H1 (cell line): ENCODE results near the gene TWIST1. TPM values are rescaled to one million over a fixed set of nuclear protein-coding genes. Genes with fewer than 3 reads are reported as not detected.

Experiments used
- ASH2L ChIP-seq: fragments of 200-600, 300-600 bp; sonication (generic); IDR thresholded peaks from one replicate; pipeline ENCODE4 v1.7.1; 2017; ENCODE audit warnings: low read length
- BACH1 ChIP-seq: IDR thresholded peaks from 2 replicates; pipeline ENCODE4 v1.6.1; 2012; ENCODE audit warnings: low read length, improper control_type of control experiment
- CHD7 ChIP-seq: fragments of 300-600 bp; sonication (generic); IDR thresholded peaks from 2 replicates; pipeline ENCODE4 v1.7.1; 2012; ENCODE audit warnings: low read length, moderate library complexity, mild to moderate bottlenecking, inconsistent platforms; ENCODE audit not compliant: insufficient replicate concordance
- EP300 ChIP-seq, 2 experiments: IDR thresholded peaks; 1 replicate in 1 of 2; 2 replicates in 1 of 2; pipeline ENCODE4 v1.6.1; 2011 to 2012; ENCODE audit warnings: low read depth in 2 of 2, low read length in 2 of 2, mild to moderate bottlenecking in 2 of 2, borderline replicate concordance in 1 of 2, inconsistent platforms in 1 of 2, moderate library complexity in 1 of 2
- FOSL1 ChIP-seq: IDR thresholded peaks from 2 replicates; pipeline ENCODE4 v1.6.1; 2011; ENCODE audit warnings: mild to moderate bottlenecking, low read depth, low read length, moderate library complexity; ENCODE audit not compliant: insufficient read depth
- HDAC2 ChIP-seq, 2 experiments: fragments of 300-600 bp in 1 of 2; sonication (generic) in 1 of 2; IDR thresholded peaks; 2 replicates each; pipeline ENCODE4 v1.6.1; 2011 to 2012; ENCODE audit warnings: low read depth in 2 of 2, low read length in 2 of 2, mild to moderate bottlenecking in 2 of 2, moderate library complexity in 2 of 2, borderline replicate concordance in 1 of 2, inconsistent platforms in 1 of 2
- NANOG ChIP-seq: IDR thresholded peaks from 2 replicates; pipeline ENCODE4 v1.6.1; 2011; ENCODE audit warnings: low read length, low read depth, mild to moderate bottlenecking, inconsistent platforms; ENCODE audit not compliant: insufficient read depth, poor library complexity, severe bottlenecking
- USF2 ChIP-seq: IDR thresholded peaks from 2 replicates; pipeline ENCODE4 v1.6.1; 2011; ENCODE audit warnings: low read length, improper control_type of control experiment
- polyA plus RNA-seq, 7 experiments: library from polyadenylated mRNA; depleted of rRNA in 3 of 7; stranded (reverse) in 5 of 7; unstranded in 2 of 7; fragments of >200 nt in 5 of 7; fragments of 200-250 nt in 2 of 7; gene quantifications; 1 replicate in 5 of 7; 2 replicates in 1 of 7; 4 replicates in 1 of 7; pipeline versions ENCODE4 v1.2.1 to v1.2.3, GENCODE V29; 2011 to 2013; ENCODE audit warnings: missing spikeins in 2 of 7, mixed read lengths in 2 of 7
- total RNA-seq: library from RNA; stranded (reverse); fragmentation: NEBNext Ultra II Directional; extraction: Animal tissue kit (Norgen Biotek cat#: 25700); gene quantifications from 2 replicates; pipeline ENCODE4 v1.2.1, GENCODE V29; 2021

The TWIST1 gene
- total and polyA plus RNA-seq, 2 of the 8 experiments (the other 6 are each of a cell fraction or from before 2014, with no cell fraction given) = 0.29 to 0.52 TPM

- TF ChIP-seq CHD7 = no peak
- no peak for TF ChIP-seq EP300 (IDR thresholded peaks at IDR 0.05; ENCODE audit: borderline replicate concordance in 1 of 2, low read depth in 2 of 2, low read length in 2 of 2)
- no peak for TF ChIP-seq FOSL1
- peak; percentile 67 for TF ChIP-seq ASH2L
- TF ChIP-seq HDAC2 (IDR thresholded peaks at IDR 0.05; ENCODE audit: borderline replicate concordance in 1 of 2, low read depth in 2 of 2, low read length in 2 of 2) = 0 out of 4 replicates have a peak, but pooled peaks of 1 of the 2 experiments have one; percentile 12
- TF ChIP-seq NANOG = no peak
- TF ChIP-seq USF2 = no peak
- TF ChIP-seq BACH1 = no peak
Observed at GRCh38 chr7:19117091-19117869, at the start of gene TWIST1 (continued).
